Epithelial cell of proximal tubule (primary cell): Measurements from ENCODE around the gene DISC1. TPM values are rescaled to one million over a fixed set of nuclear protein-coding genes. Genes with fewer than 3 reads are reported as not detected.
"Not testable (repeated sequence)": the region's sequence is repeated elsewhere in the genome, so short reads cannot be mapped to it uniquely, and the experiment has no call there.

ENCODE experiments used
- DNase-seq: peaks from one replicate; pipeline ENCODE4 v3.0.0-alpha.2; 2011; ENCODE audit warnings: low read depth
- H3K4me3 ChIP-seq: 2 replicates; pipeline ENCODE4 v1.5.1; 2011; ENCODE audit warnings: low read depth, mild to moderate bottlenecking, low read length
- total RNA-seq: library from RNA; depleted of rRNA; stranded (reverse); fragments of >200 nt; gene quantifications from 2 replicates; pipeline ENCODE4 v1.2.3, GENCODE V29; 2015
- TF ChIP-seq, protein P1 (sequence below): conservative IDR thresholded peaks from 2 replicates; pipeline ENCODE4 v1.5.1; 2012; ENCODE audit warnings: low read depth, mild to moderate bottlenecking, low read length

DISC1 gene
- total RNA-seq, 1 donor from 2014 or later = 3.1 TPM

GRCh38 chr1:231899713-231900435 lies 273.3 kb downstream of the DISC1 start:
- no peak for DNase-seq
- no peak overlapping the region for H3K4me3 ChIP-seq
- TF ChIP-seq, protein P1, sequence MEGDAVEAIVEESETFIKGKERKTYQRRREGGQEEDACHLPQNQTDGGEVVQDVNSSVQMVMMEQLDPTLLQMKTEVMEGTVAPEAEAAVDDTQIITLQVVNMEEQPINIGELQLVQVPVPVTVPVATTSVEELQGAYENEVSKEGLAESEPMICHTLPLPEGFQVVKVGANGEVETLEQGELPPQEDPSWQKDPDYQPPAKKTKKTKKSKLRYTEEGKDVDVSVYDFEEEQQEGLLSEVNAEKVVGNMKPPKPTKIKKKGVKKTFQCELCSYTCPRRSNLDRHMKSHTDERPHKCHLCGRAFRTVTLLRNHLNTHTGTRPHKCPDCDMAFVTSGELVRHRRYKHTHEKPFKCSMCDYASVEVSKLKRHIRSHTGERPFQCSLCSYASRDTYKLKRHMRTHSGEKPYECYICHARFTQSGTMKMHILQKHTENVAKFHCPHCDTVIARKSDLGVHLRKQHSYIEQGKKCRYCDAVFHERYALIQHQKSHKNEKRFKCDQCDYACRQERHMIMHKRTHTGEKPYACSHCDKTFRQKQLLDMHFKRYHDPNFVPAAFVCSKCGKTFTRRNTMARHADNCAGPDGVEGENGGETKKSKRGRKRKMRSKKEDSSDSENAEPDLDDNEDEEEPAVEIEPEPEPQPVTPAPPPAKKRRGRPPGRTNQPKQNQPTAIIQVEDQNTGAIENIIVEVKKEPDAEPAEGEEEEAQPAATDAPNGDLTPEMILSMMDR = no peak

- TF ChIP-seq, protein P1 = no peak
- DNase-seq = no peak
- H3K4me3 ChIP-seq = no peak overlapping the region
Observed at GRCh38 chr1:231903586-231904081, 277.0 kb downstream of the DISC1 start.

- not testable (repeated sequence) for DNase-seq, H3K4me3 ChIP-seq
Observed at GRCh38 chr1:231907310-231907709, 280.7 kb downstream of the DISC1 start.

GRCh38 chr1:231913493-231913892 lies 286.9 kb downstream of the DISC1 start:
- no peak overlapping the region for H3K4me3 ChIP-seq
- no peak for DNase-seq
- TF ChIP-seq, protein P1 = no peak

DNA sequence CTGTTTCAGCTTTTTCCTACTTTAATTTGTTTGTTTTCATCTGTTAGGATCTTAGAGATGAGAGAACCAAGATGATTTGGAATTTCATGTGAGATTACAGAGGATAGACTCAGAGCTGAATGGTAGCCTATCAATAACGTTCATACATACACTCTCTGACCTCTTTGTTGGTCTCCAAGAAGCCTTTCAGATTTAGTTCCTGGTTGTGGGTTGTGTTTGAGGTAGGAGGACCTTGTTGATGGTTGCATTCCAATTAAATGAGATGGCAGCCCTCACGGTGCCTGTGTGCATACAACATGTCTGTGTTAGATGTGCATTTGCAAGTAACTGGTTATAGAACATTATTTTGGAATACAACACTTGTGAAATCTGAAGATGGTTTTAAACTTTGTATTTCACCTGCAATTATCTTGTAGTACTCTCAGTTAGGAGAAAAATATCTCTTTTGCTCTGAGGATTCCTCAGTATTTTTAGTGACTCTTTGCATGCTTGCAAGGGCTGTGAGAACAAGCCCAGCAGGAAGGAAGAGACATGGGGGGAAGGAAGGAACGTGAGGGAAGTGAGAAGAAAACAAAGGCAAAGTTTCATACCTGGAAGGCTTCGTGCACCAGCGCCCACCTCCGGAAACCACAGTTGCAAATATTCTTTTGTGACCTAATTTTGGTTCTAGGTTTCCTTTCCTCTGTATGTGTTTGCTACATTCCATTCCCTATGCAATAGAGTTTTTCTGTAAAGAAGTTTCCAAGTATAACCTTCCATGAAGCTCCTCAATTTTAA lies 291.8 kb downstream of the DISC1 start:
- DNase-seq = no peak
- TF ChIP-seq, protein P1 = no peak
- no peak overlapping the region for H3K4me3 ChIP-seq

GRCh38 chr1:231919239-231919885 lies 292.8 kb downstream of the DISC1 start:
- DNase-seq = no peak
- TF ChIP-seq, protein P1 = no peak

DNA sequence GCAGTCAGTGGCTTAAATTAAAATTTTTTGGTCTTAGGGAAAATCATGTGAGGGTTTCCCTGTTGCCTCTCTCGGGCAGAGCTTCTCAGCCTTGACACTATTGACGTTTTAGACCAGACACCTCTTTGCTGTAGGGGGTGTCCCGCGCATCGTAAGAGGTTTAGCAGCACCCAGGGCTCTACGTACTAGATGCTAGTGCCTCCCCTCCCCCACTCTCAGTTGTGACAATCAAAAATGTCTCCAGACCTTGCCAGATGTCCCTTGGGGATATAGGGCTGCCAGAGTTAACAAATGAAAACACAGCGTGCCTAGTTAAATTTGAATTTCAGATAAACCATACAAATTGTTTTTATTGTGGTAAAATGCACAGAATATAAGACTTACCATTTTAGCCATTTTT lies 293.3 kb downstream of the DISC1 start:
- TF ChIP-seq, protein P1 = no peak
- no peak overlapping the region for H3K4me3 ChIP-seq
- DNase-seq = no peak

More at GRCh38 chr1:231919239-231919885, 292.8 kb downstream of the DISC1 start:
- no peak overlapping the region for H3K4me3 ChIP-seq
